Measurements from ENCODE around the gene HBM. TPM values are rescaled to one million over a fixed set of nuclear protein-coding genes. Genes with fewer than 3 reads are reported as not detected.
"Not testable (repeated sequence)": the region's sequence is repeated elsewhere in the genome, so short reads cannot be mapped to it uniquely, and the experiment has no call there.

The HBM gene
- total RNA-seq, 2 experiments from 2014 or later: not detected

DNA sequence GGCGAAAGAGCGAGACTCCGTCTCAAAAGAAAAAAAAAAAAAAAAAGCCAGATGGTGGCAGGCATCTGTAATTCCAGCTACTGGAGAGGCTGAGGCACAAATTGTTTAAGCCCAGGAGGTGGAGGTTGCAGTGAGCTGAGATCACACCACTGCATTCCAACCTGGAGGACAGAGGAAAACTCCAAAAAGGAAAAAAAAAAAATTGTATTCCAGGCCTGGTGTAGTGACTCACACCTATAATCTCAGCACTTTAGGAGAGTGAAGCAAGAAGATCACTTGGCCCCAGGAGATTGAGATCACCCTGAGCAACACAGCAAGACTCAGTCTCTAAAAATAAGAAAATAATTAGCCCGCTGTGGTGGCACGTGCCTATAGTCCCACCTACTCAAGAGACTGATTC, 34.6 kb downstream of the HBM start:
- CTCF ChIA-PET: no interaction called here
- POLR2A ChIA-PET: no interaction called here
- no peak overlapping the region for H3K27ac Mint-ChIP-seq

DNA sequence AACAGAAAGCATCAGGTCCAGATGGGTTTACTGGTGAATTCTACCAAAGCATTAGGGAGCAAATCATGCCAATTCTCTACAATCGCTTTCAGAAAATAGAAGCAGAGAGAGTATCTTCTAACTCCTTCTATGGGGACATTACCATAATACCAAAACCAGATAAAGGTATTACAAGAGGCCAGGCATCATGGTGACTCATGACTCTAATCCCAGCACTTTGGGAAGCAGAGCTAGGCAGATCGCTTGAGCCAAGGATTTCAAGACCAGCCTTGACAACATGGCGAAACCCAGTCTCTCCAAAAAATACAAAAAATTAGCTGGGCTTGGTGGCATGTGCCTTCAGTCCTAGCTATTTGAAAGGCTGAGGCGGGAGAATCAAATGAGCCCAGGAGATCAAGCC, 37.5 kb downstream of the HBM start:
- no peak for DNase-seq
- H3K27me3 Mint-ChIP-seq: no peaks in the 10 kb centered on the region
- H3K27ac Mint-ChIP-seq: no peak overlapping the region
- peaks cover 30% of the 10 kb centered on the region for H3K36me3 Mint-ChIP-seq
- ChIA-PET POLR2A (no interaction called here), CTCF (no interaction called here)
- H3K4me1 Mint-ChIP-seq (ENCODE audit: low read depth): no peaks in the 10 kb centered on the region
- no peaks in the 10 kb centered on the region for H3K9me3 Mint-ChIP-seq
- H3K4me3 Mint-ChIP-seq: no peak overlapping the region
- intact Hi-C loops (cut with micrococcal nuclease): no loop called here

More for the DNA sequence above, 34.6 kb downstream of the HBM start:
- no peak overlapping the region for H3K4me3 Mint-ChIP-seq
- intact Hi-C loops (cut with micrococcal nuclease): no loop called here
- H3K4me1 Mint-ChIP-seq (ENCODE audit: low read depth): no peaks in the 10 kb centered on the region
- no peaks in the 10 kb centered on the region for H3K9me3 Mint-ChIP-seq
- no peak for DNase-seq
- peaks cover 27% of the 10 kb centered on the region for H3K36me3 Mint-ChIP-seq
- no peaks in the 10 kb centered on the region for H3K27me3 Mint-ChIP-seq

DNA sequence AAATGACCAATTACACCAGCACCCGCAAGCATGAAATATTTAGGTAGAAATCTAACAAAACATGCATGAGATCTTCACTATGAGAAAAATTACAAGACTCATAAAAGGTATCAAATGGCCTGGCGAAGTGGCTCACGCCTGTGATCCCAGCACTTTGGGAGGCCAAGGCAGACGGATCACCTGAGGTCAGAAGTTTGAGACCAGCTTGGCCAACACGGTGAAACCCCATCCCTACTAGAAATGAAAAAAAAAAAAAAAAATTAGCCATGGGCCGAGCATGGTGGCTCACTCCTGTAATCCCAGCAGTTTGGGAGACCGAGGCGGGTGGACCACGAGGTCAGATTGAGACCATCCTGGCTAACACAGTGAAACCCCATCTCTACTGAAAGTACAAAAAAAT, 38.3 kb downstream of the HBM start:
- peaks cover 26% of the 10 kb centered on the region for H3K36me3 Mint-ChIP-seq
- H3K27me3 Mint-ChIP-seq: not testable (repeated sequence)

DNA sequence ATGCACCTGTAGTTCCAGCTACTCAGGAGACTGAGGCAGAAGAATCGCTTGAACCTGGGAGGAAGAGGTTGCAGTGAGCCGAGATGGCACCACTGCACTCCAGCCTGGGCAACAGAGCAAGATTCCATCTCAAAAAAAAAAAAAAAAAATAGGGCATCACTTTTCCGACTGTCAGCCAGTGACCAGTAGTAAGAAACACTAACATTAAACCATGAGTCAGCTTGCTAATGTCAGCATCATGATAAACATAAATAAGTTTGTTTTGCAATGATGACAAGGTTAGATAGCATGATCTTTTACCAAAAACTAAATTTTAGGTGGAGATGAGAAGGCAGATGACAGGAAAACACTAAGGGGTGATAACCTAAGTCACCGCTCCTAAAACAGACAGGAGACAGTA, 43.6 kb downstream of the HBM start:
- intact Hi-C loops (cut with micrococcal nuclease); H3K27ac Mint-ChIP-seq; POLR2A ChIA-PET; H3K4me1 Mint-ChIP-seq (ENCODE audit: low read depth); H3K4me3 Mint-ChIP-seq; H3K27me3 Mint-ChIP-seq; H3K9me3 Mint-ChIP-seq; DNase-seq: not testable (repeated sequence)
- CTCF ChIA-PET: interaction anchor here (0.6 to 1.0 kb wide), 2 partner anchors 26 to 102 kb away, joined by 3 read pairs; no protein-coding TSS in a partner anchor
- peaks cover 22% of the 10 kb centered on the region for H3K36me3 Mint-ChIP-seq

More for the DNA sequence above, 38.3 kb downstream of the HBM start:
- H3K4me3 Mint-ChIP-seq; DNase-seq; intact Hi-C loops (cut with micrococcal nuclease); H3K4me1 Mint-ChIP-seq (ENCODE audit: low read depth); H3K27ac Mint-ChIP-seq; H3K9me3 Mint-ChIP-seq: not testable (repeated sequence)
- CTCF ChIA-PET: interaction anchor here (1.4 kb wide), 1 partner anchor 158 kb away, joined by 6 read pairs; no protein-coding TSS in a partner anchor
- POLR2A ChIA-PET: interaction anchor here (0.6 kb wide), 1 partner anchor 17 kb away, joined by 3 read pairs; no protein-coding TSS in a partner anchor

DNA sequence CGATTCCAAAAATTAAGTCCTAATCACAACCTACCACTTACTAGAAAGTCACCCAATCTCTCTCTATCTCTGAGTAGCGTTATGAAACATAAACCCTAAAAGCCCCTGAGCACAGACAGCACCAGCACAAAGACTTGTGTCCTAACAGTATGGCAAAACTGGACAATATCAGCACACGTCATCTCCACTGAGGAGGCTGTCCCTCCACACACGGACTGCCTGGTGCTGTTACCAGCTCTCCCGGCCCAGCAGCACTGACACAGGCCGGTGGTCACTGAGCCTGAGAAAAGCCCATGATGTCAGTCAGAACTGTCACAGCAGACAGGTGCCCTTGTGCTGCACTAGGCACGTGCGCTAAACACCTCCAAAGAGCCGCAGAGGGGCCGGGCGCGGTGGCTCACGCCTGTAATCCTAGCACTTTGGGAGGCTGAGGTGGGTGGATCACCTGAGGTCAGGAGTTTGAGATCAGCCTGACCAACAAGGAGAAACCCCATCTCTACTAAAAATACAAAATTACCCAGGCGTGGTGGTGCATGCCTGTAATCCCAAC, 45.9 kb downstream of the HBM start:
- H3K4me1 Mint-ChIP-seq (ENCODE audit: low read depth); H3K9me3 Mint-ChIP-seq; H3K4me3 Mint-ChIP-seq; intact Hi-C loops (cut with micrococcal nuclease); H3K27me3 Mint-ChIP-seq; DNase-seq; H3K27ac Mint-ChIP-seq: not testable (repeated sequence)
- H3K36me3 Mint-ChIP-seq: peaks cover 18% of the 10 kb centered on the region
- CTCF ChIA-PET: interaction anchor here (1.0 to 1.6 kb wide), 3 partner anchors 16 to 105 kb away, joined by 3 to 4 read pairs (median 4); no protein-coding TSS in a partner anchor
- POLR2A ChIA-PET: interaction anchor here (0.5 kb wide), 1 partner anchor 64 kb away, joined by 5 read pairs; no protein-coding TSS in a partner anchor

GRCh38 chr16:212999-213398, 47.2 kb downstream of the HBM start:
- Mint-ChIP-seq H3K27ac (no peak overlapping the region), H3K27me3 (no peaks in the 10 kb centered on the region), H3K4me3 (no peak overlapping the region), H3K9me3 (no peaks in the 10 kb centered on the region), H3K36me3 (peaks cover 18% of the 10 kb centered on the region), H3K4me1 (ENCODE audit: low read depth) (peaks cover 2% of the 10 kb centered on the region)
- POLR2A ChIA-PET: no interaction called here
- intact Hi-C loops (cut with micrococcal nuclease): no loop called here
- CTCF ChIA-PET: interaction anchor here (1.0 to 1.5 kb wide), 2 partner anchors 15 to 31 kb away, joined by 4 read pairs; no protein-coding TSS in a partner anchor
- no peak for DNase-seq

Other genes with a start within 250 kb of the HBM start
- 10 to 100 TPM; 39.9 to 45.3 TPM for gene POLR3K, start 112.4 kb upstream of the HBM start, total RNA-seq
- 10 to 100 TPM; 48.5 to 51.1 TPM for gene SNRNP25, start 112.2 kb upstream of the HBM start, total RNA-seq
- under 1 TPM in 1 of 2 experiments, not detected in 1; 0.43 TPM for gene RHBDF1, start 93.3 kb upstream of the HBM start, total RNA-seq
- 10 to 100 TPM; 53.1 to 58.7 TPM for gene MPG, start 87.8 kb upstream of the HBM start, total RNA-seq
- gene NPRL3, start 27.3 kb upstream of the HBM start, total RNA-seq: 10 to 100 TPM; 36.6 to 42.9 TPM
- not detected for gene HBZ, start 13.3 kb upstream of the HBM start, total RNA-seq
- not detected for gene HBA2, start 6.9 kb downstream of the HBM start, total RNA-seq
- gene HBA1, start 10.7 kb downstream of the HBM start, total RNA-seq: not detected
- gene HBQ1, start 14.5 kb downstream of the HBM start, total RNA-seq: not detected
- 10 to 100 TPM; 57.0 to 60.8 TPM for gene LUC7L, start 63.5 kb downstream of the HBM start, total RNA-seq
- gene FAM234A, start 68.8 kb downstream of the HBM start, total RNA-seq: 10 to 100 TPM; 15.7 to 18.4 TPM
- gene RGS11, start 110.0 kb downstream of the HBM start, total RNA-seq: under 1 TPM in 1 of 2 experiments, not detected in 1; 0.14 TPM
- gene ARHGDIG, start 114.6 kb downstream of the HBM start, total RNA-seq: not detected
- gene PDIA2, start 117.2 kb downstream of the HBM start, total RNA-seq: not detected
- 10 to 100 TPM; 18.6 to 20.5 TPM for gene AXIN1, start 186.7 kb downstream of the HBM start, total RNA-seq
- 10 to 100 TPM; 76.8 to 77.3 TPM for gene MRPL28, start 204.6 kb downstream of the HBM start, total RNA-seq
- 10 to 100 TPM; 30.6 to 31.5 TPM for gene PGAP6, start 216.0 kb downstream of the HBM start, total RNA-seq
- 10 to 100 TPM; 62.1 to 62.5 TPM for gene NME4, start 231.2 kb downstream of the HBM start, total RNA-seq
- gene DECR2, start 235.9 kb downstream of the HBM start, total RNA-seq: 1 to 10 TPM; 8.5 to 8.8 TPM

All from activated CD4-positive, alpha-beta memory T cell treated with anti-CD3 and anti-CD28 coated beads for 36 hours (primary cell).